MCF 10A (cell line): ENCODE results near the gene BCL7A. TPM values are rescaled to one million over a fixed set of nuclear protein-coding genes. Genes with fewer than 3 reads are reported as not detected.

Experiments used
- BruUV-seq: library from RNA; stranded (reverse); fragments of 400-500 nt; replicated peaks from 2 replicates; lab custom pipeline; 2021; lab: Mats Ljungman, UMichigan
- CTCF ChIA-PET: fragments of 300-600 bp; sonication (Branson Sonifier 250); formaldehyde crosslinking; extraction: SDS; loops from one replicate; lab custom pipeline; 2021; ENCODE audit warnings: antibody characterized with exemption, inconsistent platforms; lab: Yijun Ruan, JAX
- POLR2A ChIA-PET: fragments of 300-600, 350-650 bp; sonication (Branson Sonifier 250); formaldehyde crosslinking; extraction: SDS; loops from one replicate; lab custom pipeline; 2020; ENCODE audit warnings: antibody characterized with exemption, inconsistent platforms; lab: Yijun Ruan, JAX
- DNase-seq: peaks from one replicate; pipeline ENCODE4 v3.0.0-alpha.2; 2018; ENCODE audit not compliant: unreplicated experiment
- H3K27ac Mint-ChIP-seq: one replicate; pipeline ENCODE4 v1.8.0; 2022; ENCODE audit warnings: mild to moderate bottlenecking, low read depth, mixed read lengths; ENCODE audit not compliant: unreplicated experiment
- H3K27me3 Mint-ChIP-seq: one replicate; pipeline ENCODE4 v1.8.0; 2022; ENCODE audit warnings: mixed read lengths; ENCODE audit not compliant: insufficient read depth, unreplicated experiment
- H3K36me3 Mint-ChIP-seq: one replicate; pipeline ENCODE4 v1.8.0; 2022; ENCODE audit warnings: mild to moderate bottlenecking, moderate library complexity, mixed read lengths; ENCODE audit not compliant: insufficient read depth, unreplicated experiment
- H3K4me1 Mint-ChIP-seq: one replicate; pipeline ENCODE4 v1.8.0; 2022; ENCODE audit warnings: mixed read lengths; ENCODE audit not compliant: insufficient read depth, unreplicated experiment
- H3K4me3 Mint-ChIP-seq: one replicate; pipeline ENCODE4 v1.8.0; 2022; ENCODE audit warnings: mild to moderate bottlenecking, moderate library complexity, mixed read lengths; ENCODE audit not compliant: unreplicated experiment
- H3K9me3 Mint-ChIP-seq: one replicate; pipeline ENCODE4 v1.8.0; 2022; ENCODE audit warnings: mixed read lengths; ENCODE audit not compliant: unreplicated experiment
- intact Hi-C: fragments of 100-400 bp; cut with micrococcal nuclease; formaldehyde crosslinking; loops from 2 replicates; pipeline ENCODE4 v1.14.1; 2022
- total RNA-seq: library from RNA; stranded (reverse); gene quantifications from 2 replicates; pipeline ENCODE4 v1.2.3, GENCODE V29; 2022
- TF ChIP-seq, protein P1 (sequence below): fragments of 200-600 bp; IDR thresholded peaks from one replicate; pipeline ENCODE4 v1.8.0; 2022; ENCODE audit warnings: antibody characterized with exemption, mild to moderate bottlenecking; ENCODE audit not compliant: unreplicated experiment

Gene BCL7A
- total RNA-seq, 1 experiment from 2014 or later = 18.1 TPM

DNA sequence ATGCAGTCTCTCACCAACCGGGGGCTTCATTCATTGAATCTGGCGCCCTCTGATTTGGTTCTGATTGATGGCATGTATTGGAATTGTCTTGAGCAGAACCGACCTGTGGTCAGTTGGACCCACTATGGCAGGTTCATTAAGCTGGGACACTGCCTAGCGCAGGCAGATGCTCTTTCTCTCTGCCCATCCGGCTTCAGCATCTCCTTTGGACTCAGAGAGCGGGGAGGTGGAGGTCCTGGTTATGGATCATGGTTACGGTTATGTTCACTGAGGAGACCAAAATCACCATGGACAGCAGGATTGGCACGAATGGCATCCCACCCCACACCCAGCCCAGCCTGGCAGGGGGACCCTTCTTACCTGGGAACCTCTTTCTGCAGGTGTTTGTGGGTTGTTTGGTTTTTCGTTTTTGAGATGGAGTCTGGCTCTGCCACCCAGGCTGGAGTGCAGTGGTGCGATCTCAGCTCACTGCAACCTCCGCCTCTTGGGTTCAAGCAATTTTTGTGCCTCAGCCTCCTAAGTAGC, 16.4 kb upstream of the BCL7A start:
- DNase-seq = no peak
- POLR2A ChIA-PET = interaction anchor here (1.5 kb wide), 2 partner anchors 13 to 16 kb away, joined by 4 to 5 read pairs; partner anchors contain the start of gene BCL7A
- intact Hi-C loops = no loop called here
- H3K4me1 Mint-ChIP-seq = peaks cover 6% of the 10 kb centered on the region
- no peak overlapping the region for H3K4me3 Mint-ChIP-seq
- H3K9me3 Mint-ChIP-seq = no peaks in the 10 kb centered on the region
- no peaks in the 10 kb centered on the region for H3K36me3 Mint-ChIP-seq
- CTCF ChIA-PET = interaction anchor here (0.7 kb wide), 1 partner anchor 194 kb away, joined by 3 read pairs; no protein-coding TSS in a partner anchor
- no peak overlapping the region for H3K27ac Mint-ChIP-seq
- BruUV-seq = no TSS peak
- H3K27me3 Mint-ChIP-seq = no peaks in the 10 kb centered on the region
- TF ChIP-seq, protein P1, sequence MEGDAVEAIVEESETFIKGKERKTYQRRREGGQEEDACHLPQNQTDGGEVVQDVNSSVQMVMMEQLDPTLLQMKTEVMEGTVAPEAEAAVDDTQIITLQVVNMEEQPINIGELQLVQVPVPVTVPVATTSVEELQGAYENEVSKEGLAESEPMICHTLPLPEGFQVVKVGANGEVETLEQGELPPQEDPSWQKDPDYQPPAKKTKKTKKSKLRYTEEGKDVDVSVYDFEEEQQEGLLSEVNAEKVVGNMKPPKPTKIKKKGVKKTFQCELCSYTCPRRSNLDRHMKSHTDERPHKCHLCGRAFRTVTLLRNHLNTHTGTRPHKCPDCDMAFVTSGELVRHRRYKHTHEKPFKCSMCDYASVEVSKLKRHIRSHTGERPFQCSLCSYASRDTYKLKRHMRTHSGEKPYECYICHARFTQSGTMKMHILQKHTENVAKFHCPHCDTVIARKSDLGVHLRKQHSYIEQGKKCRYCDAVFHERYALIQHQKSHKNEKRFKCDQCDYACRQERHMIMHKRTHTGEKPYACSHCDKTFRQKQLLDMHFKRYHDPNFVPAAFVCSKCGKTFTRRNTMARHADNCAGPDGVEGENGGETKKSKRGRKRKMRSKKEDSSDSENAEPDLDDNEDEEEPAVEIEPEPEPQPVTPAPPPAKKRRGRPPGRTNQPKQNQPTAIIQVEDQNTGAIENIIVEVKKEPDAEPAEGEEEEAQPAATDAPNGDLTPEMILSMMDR = no peak

DNA sequence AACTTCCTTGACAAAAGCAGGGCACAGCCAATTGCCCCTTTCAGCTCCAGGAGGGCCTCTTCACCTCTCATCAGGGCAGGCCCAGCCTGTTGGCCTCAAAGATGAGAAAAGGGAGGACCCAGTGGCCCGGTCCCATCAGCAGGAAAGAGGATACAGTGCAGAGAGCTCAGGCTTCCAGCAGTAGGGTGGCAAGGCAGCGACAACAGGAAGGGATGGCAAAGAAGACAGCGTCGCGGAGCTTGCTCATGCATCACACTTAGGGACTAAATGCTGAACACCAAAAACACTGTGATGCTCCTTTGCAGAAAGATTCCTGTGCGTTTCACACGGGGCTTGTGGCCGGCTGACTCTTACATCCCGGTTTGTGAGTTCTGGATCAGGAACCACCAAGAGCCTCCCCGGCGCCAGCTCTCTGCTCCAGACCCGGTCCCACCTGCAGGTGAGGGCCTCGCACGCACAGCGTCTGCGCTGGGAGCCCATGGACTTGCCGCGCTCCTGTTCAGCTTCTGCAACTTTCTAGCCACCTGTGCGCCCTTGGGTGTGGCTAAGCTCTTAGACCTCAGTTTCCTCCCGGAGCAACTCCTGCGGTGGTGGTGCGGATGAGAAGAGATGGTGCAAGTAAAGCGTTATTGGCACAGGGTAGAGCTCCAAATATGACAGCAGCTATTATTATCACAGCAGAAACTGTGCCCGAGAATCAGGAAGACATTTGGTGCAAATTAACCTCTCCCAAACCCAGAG, 15.3 kb upstream of the BCL7A start:
- POLR2A ChIA-PET = interaction anchor here (0.7 to 1.5 kb wide), 3 partner anchors 12 to 500 kb away, joined by 3 to 5 read pairs (median 4); partner anchors contain the start of gene BCL7A
- Mint-ChIP-seq H3K4me3 (no peak overlapping the region), H3K4me1 (peaks cover 4% of the 10 kb centered on the region), H3K27ac (no peak overlapping the region), H3K27me3 (no peaks in the 10 kb centered on the region), H3K9me3 (no peaks in the 10 kb centered on the region), H3K36me3 (no peaks in the 10 kb centered on the region)
- DNase-seq = no peak
- CTCF ChIA-PET = interaction anchor here (0.6 kb wide), 1 partner anchor 90 kb away, joined by 3 read pairs; no protein-coding TSS in a partner anchor
- TF ChIP-seq, protein P1 = no peak
- intact Hi-C loops = no loop called here
- BruUV-seq = no TSS peak

DNA sequence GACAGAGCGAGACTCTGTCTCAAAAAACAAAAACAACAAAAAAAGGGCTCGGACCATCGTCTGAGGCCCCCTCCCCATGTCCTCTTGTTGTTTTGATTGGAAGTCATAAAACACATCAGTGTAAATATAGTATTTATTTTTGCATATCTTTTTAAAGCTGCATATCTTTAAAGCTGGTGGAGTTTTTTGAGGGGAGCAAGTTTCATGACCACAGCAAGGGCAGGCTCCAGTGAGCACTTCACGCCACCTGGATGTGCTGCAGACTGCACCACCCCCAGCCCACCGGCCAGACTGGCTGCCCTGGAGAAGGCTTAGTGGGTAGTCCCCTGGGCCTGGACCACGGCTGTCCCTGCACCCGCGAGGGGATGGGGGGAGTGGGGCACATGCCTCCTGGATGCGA, 11.9 kb upstream of the BCL7A start:
- no peak overlapping the region for H3K27ac Mint-ChIP-seq
- no TSS peak for BruUV-seq
- CTCF ChIA-PET = no interaction called here
- POLR2A ChIA-PET = no interaction called here
- no peaks in the 10 kb centered on the region for H3K27me3 Mint-ChIP-seq
- no peak for DNase-seq
- no peaks in the 10 kb centered on the region for H3K36me3 Mint-ChIP-seq
- no peaks in the 10 kb centered on the region for H3K9me3 Mint-ChIP-seq
- TF ChIP-seq, protein P1 = no peak
- no peaks in the 10 kb centered on the region for H3K4me1 Mint-ChIP-seq
- H3K4me3 Mint-ChIP-seq = no peak overlapping the region
- intact Hi-C loops = no loop called here

DNA sequence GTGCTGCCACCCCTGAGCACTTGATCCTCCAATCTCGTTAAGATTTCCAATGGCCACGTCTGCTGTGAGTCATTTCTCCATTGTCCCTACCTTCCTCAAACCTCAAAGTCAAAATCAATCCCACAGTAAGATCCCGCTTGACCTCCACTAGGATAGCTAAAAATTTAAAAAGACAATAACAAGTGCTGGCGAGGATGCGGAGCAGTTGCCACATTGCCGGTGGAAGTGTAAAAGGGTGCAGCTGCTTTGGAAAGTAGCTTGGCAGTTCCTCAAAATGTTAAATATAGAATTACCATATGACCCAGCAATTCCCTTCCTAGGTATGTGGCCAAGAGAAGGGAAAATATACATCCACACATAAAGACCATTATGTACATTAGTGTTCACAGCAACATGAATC, 9.5 kb upstream of the BCL7A start:
- no TSS peak for BruUV-seq
- no peaks in the 10 kb centered on the region for H3K9me3 Mint-ChIP-seq
- POLR2A ChIA-PET = interaction anchor here (0.6 to 1.4 kb wide), 4 partner anchors 9 to 91 kb away, joined by 3 to 7 read pairs (median 6); partner anchors contain the start of gene BCL7A
- no peak for DNase-seq
- TF ChIP-seq, protein P1 = no peak
- CTCF ChIA-PET = interaction anchor here (0.6 to 0.9 kb wide), 2 partner anchors 118 to 288 kb away, joined by 3 to 4 read pairs; no protein-coding TSS in a partner anchor
- H3K4me3 Mint-ChIP-seq = no peak overlapping the region
- no peaks in the 10 kb centered on the region for H3K4me1 Mint-ChIP-seq
- no peaks in the 10 kb centered on the region for H3K36me3 Mint-ChIP-seq
- no peaks in the 10 kb centered on the region for H3K27me3 Mint-ChIP-seq
- no peak overlapping the region for H3K27ac Mint-ChIP-seq
- intact Hi-C loops = no loop called here
